Activated CD8-positive, alpha-beta memory T cell treated with anti-CD3 and anti-CD28 coated beads, Interleukin-2, amount 10 ng/mL, durations not matched to agents 7 days and 5 days (primary cell): Measurements from ENCODE around the gene SLC35F1. TPM values are rescaled to one million over a fixed set of nuclear protein-coding genes. Genes with fewer than 3 reads are reported as not detected.

ENCODE experiments used
- ATAC-seq: fragments of 150-1000 bp; cut with Tn5 transposase; one replicate; pipeline ENCODE4 v1.10.0; 2021; ENCODE audit warnings: moderate library complexity
- CTCF ChIA-PET: fragments of 350-600 bp; sonication (Branson Sonifier 250); formaldehyde crosslinking; loops from one replicate; lab custom pipeline; 2021; ENCODE audit warnings: antibody characterized with exemption; lab: Charles Lee
- DNase-seq: peaks from one replicate; pipeline ENCODE4 v3.0.0-alpha.2; 2020
- H3K27ac Mint-ChIP-seq: one replicate; pipeline ENCODE4 v1.8.0; 2021; ENCODE audit warnings: mild to moderate bottlenecking, mixed read lengths
- H3K27me3 Mint-ChIP-seq: one replicate; pipeline ENCODE4 v1.8.0; 2021; ENCODE audit warnings: mixed read lengths
- H3K36me3 Mint-ChIP-seq: one replicate; pipeline ENCODE4 v1.8.0; 2021; ENCODE audit warnings: mild to moderate bottlenecking, mixed read lengths
- H3K4me1 Mint-ChIP-seq: one replicate; pipeline ENCODE4 v1.8.0; 2021; ENCODE audit warnings: mixed read lengths
- H3K4me3 Mint-ChIP-seq: one replicate; pipeline ENCODE4 v1.8.0; 2021; ENCODE audit warnings: mild to moderate bottlenecking, moderate library complexity, mixed read lengths
- H3K9me3 Mint-ChIP-seq: one replicate; pipeline ENCODE4 v1.8.0; 2022; ENCODE audit warnings: low read depth, mixed read lengths
- total RNA-seq, 2 experiments: library from RNA; stranded (reverse); gene quantifications; one replicate each; pipeline ENCODE4 v1.2.3, GENCODE V29; 2021

SLC35F1 gene
- total RNA-seq, 2 experiments from 2014 or later, result not detected

DNA sequence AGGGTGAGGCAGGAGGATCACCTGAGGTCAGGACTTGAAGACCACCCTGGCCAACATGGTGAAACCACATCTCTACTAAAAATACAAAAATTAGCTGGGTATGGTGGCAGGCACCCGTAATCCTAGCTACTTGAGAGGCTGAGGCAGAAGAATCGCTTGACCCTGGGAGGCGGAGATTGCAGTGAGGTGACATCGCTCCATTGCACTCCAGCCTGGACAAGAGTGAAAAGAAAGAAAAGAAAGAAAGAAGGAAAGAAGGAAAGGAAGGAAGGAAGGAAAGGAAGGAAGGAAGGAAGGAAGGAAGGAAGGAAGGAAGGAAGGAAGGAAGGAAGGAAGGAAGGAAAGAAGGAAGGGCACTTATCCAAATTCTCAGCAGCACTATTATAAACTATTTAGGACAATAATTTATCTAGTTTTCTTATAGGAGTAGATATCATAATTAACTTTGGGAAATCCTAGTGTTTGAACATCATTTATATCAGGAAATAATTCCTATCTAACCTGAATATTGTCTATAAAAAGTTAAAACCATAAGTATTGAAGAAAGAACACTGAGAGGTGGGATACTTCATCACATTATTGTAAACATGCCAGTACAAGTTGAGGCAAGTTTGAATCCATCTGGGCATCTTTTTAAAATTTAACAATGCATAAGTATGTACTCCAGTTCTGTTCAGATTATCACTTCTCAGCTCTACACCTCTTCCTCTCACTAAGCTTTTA, 305.5 kb downstream of the SLC35F1 start:
- H3K27ac Mint-ChIP-seq, result no peak overlapping the region
- H3K9me3 Mint-ChIP-seq, result no peaks in the 10 kb centered on the region
- H3K4me3 Mint-ChIP-seq, result no peak overlapping the region
- ATAC-seq (no peak), DNase-seq (no peak)
- H3K4me1 Mint-ChIP-seq, result no peaks in the 10 kb centered on the region
- H3K27me3 Mint-ChIP-seq, result no peaks in the 10 kb centered on the region
- no peaks in the 10 kb centered on the region for H3K36me3 Mint-ChIP-seq
- CTCF ChIA-PET, result interaction anchor here (0.9 kb wide), 1 partner anchor 16 kb away, joined by 3 read pairs; no protein-coding TSS in a partner anchor

GRCh38 chr6:118215269-118215668, 308.2 kb downstream of the SLC35F1 start:
- CTCF ChIA-PET, result no interaction called here
- Mint-ChIP-seq H3K27ac (no peak overlapping the region), H3K27me3 (no peaks in the 10 kb centered on the region), H3K36me3 (no peaks in the 10 kb centered on the region), H3K4me1 (no peaks in the 10 kb centered on the region), H3K4me3 (no peak overlapping the region), H3K9me3 (no peaks in the 10 kb centered on the region)
- no peak for ATAC-seq
- no peak for DNase-seq

GRCh38 chr6:118216751-118217150, 309.7 kb downstream of the SLC35F1 start:
- no peak for ATAC-seq
- no peaks in the 10 kb centered on the region for H3K9me3 Mint-ChIP-seq

GRCh38 chr6:118218156-118218555, 311.1 kb downstream of the SLC35F1 start:
- no peak for DNase-seq
- H3K27ac Mint-ChIP-seq, result no peak overlapping the region
- no peak overlapping the region for H3K4me3 Mint-ChIP-seq
- no peaks in the 10 kb centered on the region for H3K9me3 Mint-ChIP-seq
- CTCF ChIA-PET, result no interaction called here
- ATAC-seq, result no peak
- H3K27me3 Mint-ChIP-seq, result no peaks in the 10 kb centered on the region
- no peaks in the 10 kb centered on the region for H3K36me3 Mint-ChIP-seq
- no peaks in the 10 kb centered on the region for H3K4me1 Mint-ChIP-seq

More at GRCh38 chr6:118216751-118217150, 309.7 kb downstream of the SLC35F1 start:
- no peaks in the 10 kb centered on the region for H3K36me3 Mint-ChIP-seq
- no peak overlapping the region for H3K27ac Mint-ChIP-seq
- CTCF ChIA-PET, result no interaction called here
- no peak overlapping the region for H3K4me3 Mint-ChIP-seq
- DNase-seq, result no peak
- no peaks in the 10 kb centered on the region for H3K27me3 Mint-ChIP-seq
- H3K4me1 Mint-ChIP-seq, result no peaks in the 10 kb centered on the region

DNA sequence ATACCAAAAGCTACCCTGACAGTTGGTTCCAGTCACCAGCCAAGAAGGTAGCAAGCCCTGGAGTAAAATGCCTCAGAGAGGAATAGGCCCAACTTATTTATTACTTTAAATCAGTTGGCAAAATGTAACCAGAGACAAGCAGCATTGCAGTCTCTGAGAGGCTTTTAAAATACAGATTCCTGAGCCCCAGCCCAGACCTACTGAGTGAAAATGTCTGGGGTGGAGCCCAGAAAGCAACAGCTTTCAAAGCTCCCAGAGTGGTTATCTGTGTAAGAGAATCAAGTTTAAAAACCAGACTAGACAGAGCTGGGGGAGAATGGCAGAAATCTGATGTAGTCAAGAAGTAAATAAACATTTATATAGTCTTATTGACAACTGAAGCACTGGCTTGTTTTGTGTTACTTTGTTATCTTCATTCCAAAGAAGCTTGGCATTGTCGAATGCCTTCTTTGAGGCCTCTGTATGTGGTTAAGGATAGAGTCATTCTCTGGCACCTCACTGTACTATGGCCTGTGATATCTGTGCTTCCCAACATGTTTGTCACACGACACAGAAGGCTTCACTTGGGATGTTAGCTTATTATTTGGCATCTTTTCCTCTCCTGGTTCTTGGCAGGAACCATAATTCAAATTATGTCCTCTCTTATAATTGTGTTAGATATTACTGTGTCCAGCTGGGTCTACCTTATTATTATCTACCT, 313.5 kb downstream of the SLC35F1 start:
- no peak overlapping the region for H3K4me3 Mint-ChIP-seq
- no peaks in the 10 kb centered on the region for H3K9me3 Mint-ChIP-seq
- H3K4me1 Mint-ChIP-seq, result no peaks in the 10 kb centered on the region
- DNase-seq (no peak), ATAC-seq (no peak)
- CTCF ChIA-PET, result no interaction called here
- peaks cover 6% of the 10 kb centered on the region for H3K27me3 Mint-ChIP-seq
- H3K36me3 Mint-ChIP-seq, result no peaks in the 10 kb centered on the region
- H3K27ac Mint-ChIP-seq, result no peak overlapping the region

DNA sequence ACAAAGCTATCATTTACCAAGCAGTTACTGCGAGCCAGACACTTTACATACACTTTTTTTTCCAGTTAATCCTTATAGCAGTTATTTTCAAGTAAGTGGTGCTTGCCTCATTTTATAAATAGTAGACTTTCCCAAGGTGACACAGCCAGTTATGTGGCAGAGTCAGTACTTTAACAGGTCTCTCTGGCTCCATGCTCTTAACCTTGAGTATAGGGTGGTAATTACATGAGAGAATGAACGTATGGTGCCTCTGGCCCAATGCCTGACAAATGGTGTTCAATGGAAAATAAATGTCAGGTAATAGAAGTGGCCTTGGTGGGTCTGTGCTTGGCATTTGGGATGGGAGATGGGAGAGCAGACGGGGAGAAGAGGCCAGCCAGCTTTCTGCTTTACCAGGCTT, 316.3 kb downstream of the SLC35F1 start:
- DNase-seq (no peak), ATAC-seq (no peak)
- H3K4me3 Mint-ChIP-seq, result no peak overlapping the region
- H3K27me3 Mint-ChIP-seq, result peaks cover 13% of the 10 kb centered on the region
- H3K36me3 Mint-ChIP-seq, result no peaks in the 10 kb centered on the region
- no peaks in the 10 kb centered on the region for H3K9me3 Mint-ChIP-seq
- no peaks in the 10 kb centered on the region for H3K4me1 Mint-ChIP-seq
- CTCF ChIA-PET, result no interaction called here
- H3K27ac Mint-ChIP-seq, result no peak overlapping the region

DNA sequence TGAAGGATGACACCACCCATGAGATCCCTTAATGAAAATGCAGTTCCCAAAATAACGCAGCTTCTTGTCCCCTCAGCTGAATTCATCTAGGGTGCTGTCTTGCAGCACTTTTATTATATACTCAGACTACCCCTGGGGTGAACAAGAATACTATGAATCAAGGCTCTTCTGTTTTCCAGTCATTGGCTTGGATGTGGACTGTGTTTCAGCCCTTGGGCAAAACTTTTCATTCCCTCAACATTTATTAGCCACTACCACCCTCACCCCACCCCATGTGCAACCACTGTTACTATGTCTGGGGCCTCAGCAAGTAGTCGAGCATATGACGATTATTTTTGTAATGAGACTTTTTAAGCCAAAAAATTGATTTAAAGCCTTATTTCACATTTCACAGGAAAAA, 321.8 kb downstream of the SLC35F1 start:
- ATAC-seq, result no peak
- no peak overlapping the region for H3K27ac Mint-ChIP-seq
- CTCF ChIA-PET, result no interaction called here
- no peaks in the 10 kb centered on the region for H3K9me3 Mint-ChIP-seq
- peaks cover 21% of the 10 kb centered on the region for H3K27me3 Mint-ChIP-seq
- no peaks in the 10 kb centered on the region for H3K4me1 Mint-ChIP-seq
- no peak overlapping the region for H3K4me3 Mint-ChIP-seq
- no peak for DNase-seq
- H3K36me3 Mint-ChIP-seq, result no peaks in the 10 kb centered on the region

GRCh38 chr6:118240878-118241528, 333.9 kb downstream of the SLC35F1 start:
- Mint-ChIP-seq H3K27ac (no peak overlapping the region), H3K4me3 (no peak overlapping the region), H3K9me3 (no peaks in the 10 kb centered on the region), H3K36me3 (no peaks in the 10 kb centered on the region), H3K4me1 (no peaks in the 10 kb centered on the region), H3K27me3 (peaks cover 23% of the 10 kb centered on the region)
- DNase-seq (no peak), ATAC-seq (no peak)
- CTCF ChIA-PET, result no interaction called here

GRCh38 chr6:118246406-118246805, 339.3 kb downstream of the SLC35F1 start:
- Mint-ChIP-seq H3K9me3 (no peaks in the 10 kb centered on the region), H3K27me3 (peaks cover 21% of the 10 kb centered on the region), H3K4me3 (no peak overlapping the region), H3K4me1 (no peaks in the 10 kb centered on the region), H3K27ac (no peak overlapping the region), H3K36me3 (no peaks in the 10 kb centered on the region)
- ATAC-seq, result no peak
- no peak for DNase-seq
- CTCF ChIA-PET, result no interaction called here

GRCh38 chr6:118248171-118248570, 341.1 kb downstream of the SLC35F1 start:
- no peak for ATAC-seq
- peaks cover 18% of the 10 kb centered on the region for H3K27me3 Mint-ChIP-seq
- H3K9me3 Mint-ChIP-seq, result no peaks in the 10 kb centered on the region
- no peak overlapping the region for H3K27ac Mint-ChIP-seq
- H3K4me1 Mint-ChIP-seq, result no peaks in the 10 kb centered on the region
- H3K36me3 Mint-ChIP-seq, result no peaks in the 10 kb centered on the region
- no peak overlapping the region for H3K4me3 Mint-ChIP-seq
- DNase-seq, result no peak
- CTCF ChIA-PET, result no interaction called here

GRCh38 chr6:118249680-118250079, 342.6 kb downstream of the SLC35F1 start:
- Mint-ChIP-seq H3K36me3 (no peaks in the 10 kb centered on the region), H3K27me3 (peaks cover 11% of the 10 kb centered on the region), H3K27ac (no peak overlapping the region), H3K4me1 (no peaks in the 10 kb centered on the region), H3K4me3 (no peak overlapping the region), H3K9me3 (no peaks in the 10 kb centered on the region)
- no peak for ATAC-seq
- CTCF ChIA-PET, result no interaction called here
- no peak for DNase-seq

GRCh38 chr6:118252474-118252873, 345.4 kb downstream of the SLC35F1 start:
- Mint-ChIP-seq H3K4me1 (no peaks in the 10 kb centered on the region), H3K27ac (no peak overlapping the region), H3K4me3 (no peak overlapping the region), H3K36me3 (no peaks in the 10 kb centered on the region), H3K27me3 (peaks cover 9% of the 10 kb centered on the region), H3K9me3 (no peaks in the 10 kb centered on the region)
- DNase-seq (no peak), ATAC-seq (no peak)
- CTCF ChIA-PET, result no interaction called here

DNA sequence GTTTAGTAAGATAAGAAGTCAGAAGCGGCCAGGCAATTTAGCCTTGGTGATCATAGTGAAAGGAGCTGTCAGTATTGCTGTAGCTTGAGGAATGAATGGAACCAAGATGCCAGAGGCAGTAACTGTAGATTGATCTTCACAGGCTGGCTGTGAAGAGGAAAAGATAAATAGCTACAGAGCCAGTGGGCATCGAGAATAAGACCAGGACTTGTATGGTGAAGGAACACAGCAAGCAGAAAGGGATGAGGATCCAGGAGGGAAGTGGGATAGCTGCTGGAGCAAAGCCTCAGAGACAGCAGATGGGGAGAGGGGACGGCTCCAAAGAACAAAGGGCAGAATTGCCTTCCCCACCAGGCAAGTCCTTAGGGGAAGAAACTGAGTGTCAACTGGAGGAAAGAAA, 346.7 kb downstream of the SLC35F1 start:
- no peak overlapping the region for H3K27ac Mint-ChIP-seq
- DNase-seq (no peak), ATAC-seq (no peak)
- H3K4me1 Mint-ChIP-seq, result no peaks in the 10 kb centered on the region
- H3K27me3 Mint-ChIP-seq, result peaks cover 4% of the 10 kb centered on the region
- CTCF ChIA-PET, result no interaction called here
- no peaks in the 10 kb centered on the region for H3K36me3 Mint-ChIP-seq
- H3K4me3 Mint-ChIP-seq, result no peak overlapping the region
- no peaks in the 10 kb centered on the region for H3K9me3 Mint-ChIP-seq

DNA sequence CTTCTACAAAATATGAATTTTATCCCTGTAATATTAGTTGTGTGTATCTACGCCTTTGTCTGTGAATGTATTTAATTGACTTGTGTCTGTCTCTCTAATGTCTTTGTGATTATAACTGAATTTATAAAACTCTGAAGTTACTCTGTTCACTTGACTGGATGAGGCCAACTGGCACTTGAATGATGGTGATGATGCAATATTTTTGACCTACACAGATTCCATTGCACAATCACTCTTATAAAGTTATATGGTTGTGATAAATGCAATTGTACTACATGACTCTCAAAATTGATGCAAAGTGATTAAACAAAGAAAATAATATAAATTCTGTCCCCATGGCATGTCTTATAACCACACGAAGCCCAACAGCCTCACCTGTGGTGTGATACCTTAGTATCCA, 353.8 kb downstream of the SLC35F1 start:
- H3K4me3 Mint-ChIP-seq, result no peak overlapping the region
- DNase-seq (no peak), ATAC-seq (no peak)
- H3K27ac Mint-ChIP-seq, result no peak overlapping the region
- H3K27me3 Mint-ChIP-seq, result peaks cover 4% of the 10 kb centered on the region
- peaks cover 2% of the 10 kb centered on the region for H3K36me3 Mint-ChIP-seq
- CTCF ChIA-PET, result no interaction called here
- H3K4me1 Mint-ChIP-seq, result no peaks in the 10 kb centered on the region
- H3K9me3 Mint-ChIP-seq, result peaks cover 6% of the 10 kb centered on the region
